Measurements from ENCODE around the gene JMJD4. TPM values are rescaled to one million over a fixed set of nuclear protein-coding genes. Genes with fewer than 3 reads are reported as not detected.
A peak's percentile ranks its signal among the peaks of the same experiment; 100 is the strongest.

Gene JMJD4
- total RNA-seq, 1 donor from 2014 or later, result 8.0 TPM

GRCh38 chr1:227757781-227758180 lies 22.7 kb upstream of the JMJD4 start:
- ATAC-seq, result peak; percentile 13
- intact Hi-C loops (cut with micrococcal nuclease), result loop anchor here (10.0 kb wide), 1 partner anchor 273 kb away; no protein-coding TSS in a partner anchor
- no peak for DNase-seq

- intact Hi-C loops (cut with micrococcal nuclease), result loop anchor here (10.0 kb wide), 1 partner anchor 272 kb away; no protein-coding TSS in a partner anchor
- DNase-seq (no peak), ATAC-seq (peak; percentile 26)
Observed at GRCh38 chr1:227756172-227756959, 21.3 kb upstream of the JMJD4 start.

- DNase-seq (no peak), ATAC-seq (no peak)
- intact Hi-C loops (cut with micrococcal nuclease), result loop anchor here (10.0 kb wide), 1 partner anchor 270 kb away; no protein-coding TSS in a partner anchor
Observed at GRCh38 chr1:227754958-227755357, 19.9 kb upstream of the JMJD4 start.

GRCh38 chr1:227753999-227754711 lies 19.1 kb upstream of the JMJD4 start:
- DNase-seq (peak; percentile 83), ATAC-seq (peak; percentile 66)
- intact Hi-C loops (cut with micrococcal nuclease), result loop anchor here (10.0 kb wide), 1 partner anchor 269 kb away; no protein-coding TSS in a partner anchor

- ATAC-seq, result peak; percentile 65
- intact Hi-C loops (cut with micrococcal nuclease), result loop anchor here (10.0 kb wide), 1 partner anchor 265 kb away; no protein-coding TSS in a partner anchor
Observed at GRCh38 chr1:227749916-227750710, 15.0 kb upstream of the JMJD4 start.

GRCh38 chr1:227749225-227749624 lies 14.1 kb upstream of the JMJD4 start:
- DNase-seq (no peak), ATAC-seq (peak; percentile 1)
- intact Hi-C loops (cut with micrococcal nuclease), result no loop called here

More at GRCh38 chr1:227749916-227750710, 15.0 kb upstream of the JMJD4 start:
- DNase-seq, result peak; percentile 66

- intact Hi-C loops (cut with micrococcal nuclease), result no loop called here
- DNase-seq, result peak; percentile 53
- ATAC-seq, result peak; percentile 62
Observed at GRCh38 chr1:227748496-227749182, 13.5 kb upstream of the JMJD4 start.

GRCh38 chr1:227747948-227748495 lies 12.9 kb upstream of the JMJD4 start:
- DNase-seq (no peak), ATAC-seq (no peak)
- intact Hi-C loops (cut with micrococcal nuclease), result no loop called here

GRCh38 chr1:227747382-227747781 lies 12.3 kb upstream of the JMJD4 start:
- no peak for ATAC-seq
- DNase-seq, result no peak
- intact Hi-C loops (cut with micrococcal nuclease), result no loop called here

GRCh38 chr1:227746676-227747075 lies 11.6 kb upstream of the JMJD4 start:
- ATAC-seq (no peak), DNase-seq (no peak)
- intact Hi-C loops (cut with micrococcal nuclease), result no loop called here

- intact Hi-C loops (cut with micrococcal nuclease), result no loop called here
- ATAC-seq (no peak), DNase-seq (no peak)
Observed at GRCh38 chr1:227745568-227746265, 10.6 kb upstream of the JMJD4 start.

GRCh38 chr1:227744668-227745067 lies 9.6 kb upstream of the JMJD4 start:
- DNase-seq (no peak), ATAC-seq (no peak)
- intact Hi-C loops (cut with micrococcal nuclease), result no loop called here

- no peak for ATAC-seq
- intact Hi-C loops (cut with micrococcal nuclease), result no loop called here
Observed at GRCh38 chr1:227742738-227743715, 7.9 kb upstream of the JMJD4 start.

GRCh38 chr1:227741166-227741870 lies 6.2 kb upstream of the JMJD4 start:
- intact Hi-C loops (cut with micrococcal nuclease), result no loop called here
- DNase-seq (no peak), ATAC-seq (no peak)

More at GRCh38 chr1:227742738-227743715, 7.9 kb upstream of the JMJD4 start:
- DNase-seq, result no peak

GRCh38 chr1:227740401-227740960 lies 5.4 kb upstream of the JMJD4 start:
- no peak for ATAC-seq
- intact Hi-C loops (cut with micrococcal nuclease), result no loop called here
- DNase-seq, result no peak

GRCh38 chr1:227739636-227740035 lies 4.5 kb upstream of the JMJD4 start:
- intact Hi-C loops (cut with micrococcal nuclease), result no loop called here
- ATAC-seq (no peak), DNase-seq (no peak)

Measured in left ventricle myocardium superior (tissue), 1 donor.